Esophagus squamous epithelium (tissue), 4 donors: ENCODE results near the gene MTOR.

ENCODE experiments used
- POLR2A ChIP-seq, 4 donors: fragments of 450-650 bp; IDR thresholded peaks; one replicate each; pipeline ENCODE4 v1.6.1; 2017; ENCODE audit warnings: antibody characterized with exemption in 4 of 4, mild to moderate bottlenecking in 4 of 4, moderate library complexity in 3 of 4
- TF ChIP-seq, protein P1 (sequence below), 6 experiments: fragments of 450-650 bp in 4 of 6; fragments of 200-600 bp in 2 of 6; sonication (generic) in 2 of 6; IDR thresholded peaks; one replicate each; pipeline ENCODE4 v1.5.1; 2016 to 2019; ENCODE audit warnings: antibody characterized with exemption in 6 of 6, mild to moderate bottlenecking in 4 of 6, moderate library complexity in 4 of 6

DNA sequence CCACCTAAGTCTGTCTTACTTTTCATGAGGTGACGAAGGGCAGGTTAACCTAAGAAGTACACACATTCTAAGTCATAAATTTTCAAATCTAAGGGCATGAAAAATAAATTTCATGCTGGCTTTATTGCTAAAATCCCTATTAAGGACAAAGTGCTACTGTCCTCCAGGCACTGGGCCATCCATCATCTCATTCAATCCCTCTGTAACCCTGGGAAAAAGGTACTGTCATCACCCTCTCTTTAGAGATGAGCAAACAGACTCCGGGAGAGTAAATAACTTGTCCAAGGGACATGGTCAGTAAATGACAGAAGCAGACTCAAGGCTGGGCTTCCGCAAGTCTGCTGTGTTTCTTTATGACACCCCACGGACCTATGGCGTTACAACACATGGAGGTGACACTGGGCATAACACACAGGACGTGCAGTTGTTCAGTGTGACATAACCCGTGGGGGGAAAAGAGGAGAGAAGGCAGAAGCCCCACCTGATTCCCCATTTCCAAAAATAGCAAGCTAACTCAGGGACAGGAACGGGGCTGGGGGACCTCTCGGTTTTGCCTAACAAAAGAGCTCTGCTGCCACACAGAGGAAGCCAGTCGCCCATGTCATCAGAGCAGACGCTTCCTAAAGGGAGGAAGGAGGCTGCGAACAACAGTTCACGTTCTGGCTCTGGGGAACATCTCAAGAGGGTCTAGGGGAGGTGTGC, 190.0 kb downstream of the MTOR start:
- TF ChIP-seq, protein P1, sequence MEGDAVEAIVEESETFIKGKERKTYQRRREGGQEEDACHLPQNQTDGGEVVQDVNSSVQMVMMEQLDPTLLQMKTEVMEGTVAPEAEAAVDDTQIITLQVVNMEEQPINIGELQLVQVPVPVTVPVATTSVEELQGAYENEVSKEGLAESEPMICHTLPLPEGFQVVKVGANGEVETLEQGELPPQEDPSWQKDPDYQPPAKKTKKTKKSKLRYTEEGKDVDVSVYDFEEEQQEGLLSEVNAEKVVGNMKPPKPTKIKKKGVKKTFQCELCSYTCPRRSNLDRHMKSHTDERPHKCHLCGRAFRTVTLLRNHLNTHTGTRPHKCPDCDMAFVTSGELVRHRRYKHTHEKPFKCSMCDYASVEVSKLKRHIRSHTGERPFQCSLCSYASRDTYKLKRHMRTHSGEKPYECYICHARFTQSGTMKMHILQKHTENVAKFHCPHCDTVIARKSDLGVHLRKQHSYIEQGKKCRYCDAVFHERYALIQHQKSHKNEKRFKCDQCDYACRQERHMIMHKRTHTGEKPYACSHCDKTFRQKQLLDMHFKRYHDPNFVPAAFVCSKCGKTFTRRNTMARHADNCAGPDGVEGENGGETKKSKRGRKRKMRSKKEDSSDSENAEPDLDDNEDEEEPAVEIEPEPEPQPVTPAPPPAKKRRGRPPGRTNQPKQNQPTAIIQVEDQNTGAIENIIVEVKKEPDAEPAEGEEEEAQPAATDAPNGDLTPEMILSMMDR (IDR thresholded peaks at IDR 0.05) = no peak
- no peak for TF ChIP-seq POLR2A (IDR thresholded peaks at IDR 0.05)
